ENCODE measurements around the gene ZSCAN16.

GRCh38 chr6:28159029-28159607 lies 34.7 kb downstream of the ZSCAN16 start:
- TF ChIP-seq CTCF (IDR thresholded peaks at IDR 0.05 in 2 of 3, conservative IDR thresholded peaks at IDR 0.05 in 1 of 3; ENCODE audit: control insufficient read depth in 2 of 3, extremely low read depth in 1 of 3, insufficient read depth in 1 of 3, low read depth in 3 of 3, low read length in 3 of 3), result no peak
- TF ChIP-seq TAF1 (IDR thresholded peaks at IDR 0.05; ENCODE audit: borderline replicate concordance, low read depth, low read length), result no peak
- no peak for TF ChIP-seq USF2 (IDR thresholded peaks at IDR 0.05; ENCODE audit: borderline replicate concordance, low read depth, low read length)

Measured in GM12878 (cell line).